ENCODE results near the gene SARDH. TPM values are rescaled to one million over a fixed set of nuclear protein-coding genes. Genes with fewer than 3 reads are reported as not detected.

Gene SARDH
- total and polyA plus RNA-seq, 9 donors = 2.5 to 10.0 (median 3.3) TPM

GRCh38 chr9:133759946-133760345 is 21.8 kb upstream of the SARDH start:
- WGBS, 3 donors = 67 to 87% (median 84%) methylated on average over 3 to 11 of the region's 11 CpGs
- no peaks in the 10 kb centered on the region for H3K9me3 ChIP-seq
- peak in 3 of 5 donors; percentile 12 to 38 (median 19) for DNase-seq
- H3K4me3 ChIP-seq = no peak overlapping the region
- H3K27ac ChIP-seq = no peak overlapping the region
- intact Hi-C loops (cut with DNase I) = no loop called here
- TF ChIP-seq POLR2A (IDR thresholded peaks at IDR 0.05) (no peak), CTCF (IDR thresholded peaks at IDR 0.05) (no peak), EP300 (IDR thresholded peaks at IDR 0.05) (no peak)
- H3K36me3 ChIP-seq = no peaks in the 10 kb centered on the region
- peaks cover 3% of the 10 kb centered on the region for H3K4me1 ChIP-seq (ENCODE audit: insufficient read depth)
- no peaks in the 10 kb centered on the region for H3K27me3 ChIP-seq

- Histone ChIP-seq H3K36me3 (no peaks in the 10 kb centered on the region), H3K27me3 (no peaks in the 10 kb centered on the region), H3K4me1 (ENCODE audit: insufficient read depth) (peaks cover 3% of the 10 kb centered on the region), H3K4me3 (no peak overlapping the region), H3K9me3 (no peaks in the 10 kb centered on the region), H3K27ac (no peak overlapping the region)
- no peak for TF ChIP-seq CTCF (IDR thresholded peaks at IDR 0.05)
- TF ChIP-seq POLR2A (IDR thresholded peaks at IDR 0.05) = no peak
- no peak for TF ChIP-seq EP300 (IDR thresholded peaks at IDR 0.05)
- peak; percentile 47 to 81 (median 53) for DNase-seq
- intact Hi-C loops (cut with DNase I) = no loop called here
- 22 to 70% (median 66%) methylated on average over 22 to 32 of the region's 32 CpGs for WGBS, 3 donors
Measured at GRCh38 chr9:133759146-133759900, 21.2 kb upstream of the SARDH start.

- no peak overlapping the region for H3K27ac ChIP-seq
- intact Hi-C loops (cut with DNase I) = no loop called here
- peaks cover 3% of the 10 kb centered on the region for H3K4me1 ChIP-seq (ENCODE audit: insufficient read depth)
- no peak for TF ChIP-seq POLR2A (IDR thresholded peaks at IDR 0.05)
- no peak for TF ChIP-seq CTCF (IDR thresholded peaks at IDR 0.05)
- TF ChIP-seq EP300 (IDR thresholded peaks at IDR 0.05) = no peak
- no peaks in the 10 kb centered on the region for H3K36me3 ChIP-seq
- no peaks in the 10 kb centered on the region for H3K27me3 ChIP-seq
- H3K9me3 ChIP-seq = no peaks in the 10 kb centered on the region
- WGBS, 3 donors = 63 to 78% (median 65%) methylated on average over 7 of the region's 7 CpGs
- peak; percentile 7 to 41 (median 15) for DNase-seq
- no peak overlapping the region for H3K4me3 ChIP-seq
Measured at GRCh38 chr9:133758228-133758627, 20.1 kb upstream of the SARDH start.

GRCh38 chr9:133754688-133755227 is 16.6 kb upstream of the SARDH start:
- TF ChIP-seq POLR2A (IDR thresholded peaks at IDR 0.05) (no peak), CTCF (IDR thresholded peaks at IDR 0.05) (no peak), EP300 (IDR thresholded peaks at IDR 0.05) (no peak)
- no peaks in the 10 kb centered on the region for H3K27me3 ChIP-seq
- no peaks in the 10 kb centered on the region for H3K36me3 ChIP-seq
- WGBS, 3 donors = 24 to 26% (median 26%) methylated on average over 9 of the region's 9 CpGs
- no peak overlapping the region for H3K4me3 ChIP-seq
- DNase-seq = peak in 2 of 5 donors; percentile 3 to 12
- peaks cover under 1% of the 10 kb centered on the region for H3K4me1 ChIP-seq (ENCODE audit: insufficient read depth)
- intact Hi-C loops (cut with DNase I) = no loop called here
- no peaks in the 10 kb centered on the region for H3K9me3 ChIP-seq
- no peak overlapping the region for H3K27ac ChIP-seq
